GM12878 (cell line): ENCODE measurements around the gene PYGO2. TPM values are rescaled to one million over a fixed set of nuclear protein-coding genes. Genes with fewer than 3 reads are reported as not detected.

Experiments
- CBX3 ChIP-seq: fragments of 200-600 bp; sonication (generic); IDR thresholded peaks from 2 replicates; pipeline ENCODE4 v1.6.1; 2016; ENCODE audit warnings: low read depth, borderline replicate concordance
- CHD4 ChIP-seq: fragments of 200-600 bp; sonication (generic); IDR thresholded peaks from 2 replicates; pipeline ENCODE4 v1.6.1; 2016; ENCODE audit warnings: mild to moderate bottlenecking
- DPF2 ChIP-seq: fragments of 450-650 bp; IDR thresholded peaks from 2 replicates; pipeline ENCODE4 v1.6.1; 2017; ENCODE audit warnings: mild to moderate bottlenecking
- EP300 ChIP-seq, 2 experiments: fragments of 150-350 bp in 1 of 2; IDR thresholded peaks; 2 replicates each; pipeline ENCODE4 v1.6.1; 2011 to 2012; ENCODE audit warnings: low read depth in 2 of 2, low read length in 2 of 2, borderline replicate concordance in 1 of 2, improper control_type of control experiment in 1 of 2, inconsistent platforms in 1 of 2; ENCODE audit not compliant: control insufficient read depth in 1 of 2
- GATAD2B ChIP-seq: fragments of 450-650 bp; conservative IDR thresholded peaks from 2 replicates; pipeline ENCODE4 v1.6.1; 2017; ENCODE audit warnings: low read depth, mild to moderate bottlenecking, moderate library complexity
- KLF5 ChIP-seq: fragments of 450-650 bp; IDR thresholded peaks from 2 replicates; pipeline ENCODE4 v1.6.1; 2014; ENCODE audit warnings: mild to moderate bottlenecking; ENCODE audit not compliant: partially characterized antibody
- MTA2 ChIP-seq: fragments of 450-650 bp; IDR thresholded peaks from 2 replicates; pipeline ENCODE4 v1.6.1; 2016; ENCODE audit warnings: low read depth, mild to moderate bottlenecking, moderate library complexity
- MTA3 ChIP-seq: IDR thresholded peaks from 2 replicates; pipeline ENCODE4 v1.6.1; 2012; ENCODE audit warnings: low read length, inconsistent platforms, borderline replicate concordance
- NBN ChIP-seq: fragments of 450-650 bp; IDR thresholded peaks from 2 replicates; pipeline ENCODE4 v1.6.1; 2016
- PML ChIP-seq: IDR thresholded peaks from 2 replicates; pipeline ENCODE4 v1.6.1; 2012; ENCODE audit warnings: low read length, inconsistent platforms
- POLR2A ChIP-seq: IDR thresholded peaks from 2 replicates; pipeline ENCODE4 v1.6.1; 2011; ENCODE audit warnings: low read depth, mild to moderate bottlenecking, low read length
- RB1 ChIP-seq: fragments of 450-650 bp; formaldehyde crosslinking; IDR thresholded peaks from 2 replicates; pipeline ENCODE4 v1.6.1; 2017; ENCODE audit warnings: mild to moderate bottlenecking, borderline replicate concordance
- SIX5 ChIP-seq: IDR thresholded peaks from 2 replicates; pipeline ENCODE4 v1.6.1; 2011; ENCODE audit warnings: mild to moderate bottlenecking, low read depth, low read length, moderate library complexity; ENCODE audit not compliant: severe bottlenecking
- TARDBP ChIP-seq: IDR thresholded peaks from 2 replicates; pipeline ENCODE4 v1.6.1; 2016; ENCODE audit warnings: borderline replicate concordance
- TCF7 ChIP-seq: IDR thresholded peaks from 2 replicates; pipeline ENCODE4 v1.6.1; 2014; ENCODE audit warnings: antibody characterized with exemption, borderline replicate concordance
- YY1 ChIP-seq: IDR thresholded peaks from 2 replicates; pipeline ENCODE4 v1.6.1; 2011; ENCODE audit warnings: low read depth, mild to moderate bottlenecking, low read length
- ZNF207 ChIP-seq: fragments of 450-650 bp; IDR thresholded peaks from 2 replicates; pipeline ENCODE4 v1.6.1; 2014; ENCODE audit warnings: antibody characterized with exemption, mild to moderate bottlenecking, borderline replicate concordance
- ZNF384 ChIP-seq: IDR thresholded peaks from 2 replicates; pipeline ENCODE4 v1.6.1; 2012; ENCODE audit warnings: low read depth, mild to moderate bottlenecking, low read length, improper control_type of control experiment, borderline replicate concordance
- ZNF622 ChIP-seq: fragments of 450-650 bp; IDR thresholded peaks from 2 replicates; pipeline ENCODE4 v1.6.1; 2017; ENCODE audit warnings: mild to moderate bottlenecking, inconsistent platforms
- polyA plus RNA-seq, 11 experiments: library from polyadenylated mRNA; depleted of rRNA in 4 of 11; unstranded in 6 of 11; stranded (reverse) in 5 of 11; fragments of >200 nt; fragmentation: Nextera tagmentation in 4 of 11; fragmentation: Illumina TruSeq in 1 of 11; extraction: Ambion mirVana in 4 of 11; extraction: Trizol in 1 of 11; gene quantifications; 1 replicate in 1 of 11; 2 replicates in 10 of 11; pipeline versions ENCODE4 v1.2.1 to v1.2.3, GENCODE V29; 2011 to 2016; ENCODE audit warnings: inconsistent platforms in 2 of 11, missing spikeins in 2 of 11, low read depth in 1 of 11
- total RNA-seq, 4 experiments: library from RNA; depleted of rRNA in 3 of 4; stranded (reverse); fragments of >200 nt in 3 of 4; fragmentation: Illumina TruSeq in 1 of 4; extraction: Trizol in 1 of 4; gene quantifications; 2 replicates each; pipeline versions ENCODE4 v1.2.1 to v1.2.3, GENCODE V29; 2013 to 2021
- TF ChIP-seq, protein P1 (sequence below): IDR thresholded peaks from 2 replicates; pipeline ENCODE4 v1.6.1; 2011; ENCODE audit warnings: borderline replicate concordance, low read depth, mild to moderate bottlenecking, moderate library complexity, mixed read lengths, low read length; ENCODE audit not compliant: insufficient read depth; ENCODE audit errors: extremely low read length
- TF ChIP-seq, protein P2 (sequence below): IDR thresholded peaks from 2 replicates; pipeline ENCODE4 v1.6.1; 2012; ENCODE audit warnings: improper control_type of control experiment, low read depth, low read length; ENCODE audit not compliant: insufficient replicate concordance
- TF ChIP-seq, protein P3 (sequence below): fragments of 450-650 bp; conservative IDR thresholded peaks from 2 replicates; pipeline ENCODE4 v1.6.1; 2017; ENCODE audit warnings: mild to moderate bottlenecking, moderate library complexity
- TF ChIP-seq, protein P4 (sequence below): IDR thresholded peaks from 2 replicates; pipeline ENCODE4 v1.6.1; 2011; ENCODE audit warnings: low read depth, low read length, improper control_type of control experiment, borderline replicate concordance

PYGO2 gene
- total and polyA plus RNA-seq, 10 of the 15 experiments (the other 5 are each of a cell fraction or from before 2014, with no cell fraction given) = 8.1 to 33.8 (median 23.5) TPM

DNA sequence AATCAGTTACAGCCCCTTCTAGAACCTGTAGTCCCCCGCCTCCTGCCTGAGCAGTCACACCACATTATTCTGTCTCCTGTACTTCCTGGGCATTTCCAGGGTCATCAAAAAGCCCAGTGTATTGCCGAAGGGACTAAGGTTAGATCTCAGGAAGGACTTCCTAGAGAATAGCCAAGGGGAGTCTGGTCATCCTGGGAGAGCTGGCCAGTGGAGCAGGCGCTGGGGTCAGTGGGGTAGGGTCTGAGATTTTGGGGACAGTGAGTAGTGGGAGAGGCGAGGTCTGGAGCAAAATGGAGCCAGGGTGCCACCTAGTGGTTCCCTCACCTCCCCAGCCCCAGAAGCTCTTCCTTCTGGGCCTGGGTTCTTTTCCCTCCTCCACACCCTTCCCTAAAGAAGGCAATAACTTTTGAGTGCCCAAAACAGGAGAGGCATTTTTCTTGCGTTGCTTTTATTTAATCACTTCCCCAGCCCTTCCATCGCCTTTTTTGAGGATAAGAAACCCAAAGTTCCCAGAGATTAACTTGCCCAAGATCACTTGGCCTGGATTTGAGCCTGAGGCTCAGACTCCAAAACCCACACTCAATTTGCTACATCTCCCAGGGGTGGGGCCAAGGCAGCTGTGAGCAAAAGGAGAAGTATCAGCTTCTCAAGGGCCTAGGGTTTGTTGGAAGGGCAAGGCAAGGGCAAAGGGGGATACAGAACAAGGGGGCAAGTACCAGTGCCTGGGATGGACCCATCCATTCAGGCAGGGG is 17.8 kb downstream of the PYGO2 start (continued):
- no peak for TF ChIP-seq TCF7
- TF ChIP-seq RB1 = peak; percentile 68; the same call in 1 of the 2 replicates
- no peak; the same call in 1 of the 2 replicates for TF ChIP-seq NBN
- TF ChIP-seq, protein P1, sequence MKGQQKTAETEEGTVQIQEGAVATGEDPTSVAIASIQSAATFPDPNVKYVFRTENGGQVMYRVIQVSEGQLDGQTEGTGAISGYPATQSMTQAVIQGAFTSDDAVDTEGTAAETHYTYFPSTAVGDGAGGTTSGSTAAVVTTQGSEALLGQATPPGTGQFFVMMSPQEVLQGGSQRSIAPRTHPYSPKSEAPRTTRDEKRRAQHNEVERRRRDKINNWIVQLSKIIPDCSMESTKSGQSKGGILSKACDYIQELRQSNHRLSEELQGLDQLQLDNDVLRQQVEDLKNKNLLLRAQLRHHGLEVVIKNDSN = no peak
- TF ChIP-seq GATAD2B = peak; percentile 56
- TF ChIP-seq ZNF384 = no peak
- no peak for TF ChIP-seq ZNF622
- no peak for TF ChIP-seq SIX5
- no peak for TF ChIP-seq PML
- TF ChIP-seq CHD4 = no peak
- no peak for TF ChIP-seq MTA3
- peak; percentile 50; the same call in 1 of the 2 replicates for TF ChIP-seq ZNF207
- peak; percentile 41; the same call in 1 of the 2 replicates for TF ChIP-seq YY1
- TF ChIP-seq EP300 (IDR thresholded peaks at IDR 0.05; ENCODE audit: borderline replicate concordance in 1 of 2, control insufficient read depth in 1 of 2, low read depth in 2 of 2, low read length in 2 of 2) = no peak
- TF ChIP-seq DPF2 = 0 out of 2 replicates have a peak, but pooled peaks have one; percentile 12
- TF ChIP-seq, protein P2, sequence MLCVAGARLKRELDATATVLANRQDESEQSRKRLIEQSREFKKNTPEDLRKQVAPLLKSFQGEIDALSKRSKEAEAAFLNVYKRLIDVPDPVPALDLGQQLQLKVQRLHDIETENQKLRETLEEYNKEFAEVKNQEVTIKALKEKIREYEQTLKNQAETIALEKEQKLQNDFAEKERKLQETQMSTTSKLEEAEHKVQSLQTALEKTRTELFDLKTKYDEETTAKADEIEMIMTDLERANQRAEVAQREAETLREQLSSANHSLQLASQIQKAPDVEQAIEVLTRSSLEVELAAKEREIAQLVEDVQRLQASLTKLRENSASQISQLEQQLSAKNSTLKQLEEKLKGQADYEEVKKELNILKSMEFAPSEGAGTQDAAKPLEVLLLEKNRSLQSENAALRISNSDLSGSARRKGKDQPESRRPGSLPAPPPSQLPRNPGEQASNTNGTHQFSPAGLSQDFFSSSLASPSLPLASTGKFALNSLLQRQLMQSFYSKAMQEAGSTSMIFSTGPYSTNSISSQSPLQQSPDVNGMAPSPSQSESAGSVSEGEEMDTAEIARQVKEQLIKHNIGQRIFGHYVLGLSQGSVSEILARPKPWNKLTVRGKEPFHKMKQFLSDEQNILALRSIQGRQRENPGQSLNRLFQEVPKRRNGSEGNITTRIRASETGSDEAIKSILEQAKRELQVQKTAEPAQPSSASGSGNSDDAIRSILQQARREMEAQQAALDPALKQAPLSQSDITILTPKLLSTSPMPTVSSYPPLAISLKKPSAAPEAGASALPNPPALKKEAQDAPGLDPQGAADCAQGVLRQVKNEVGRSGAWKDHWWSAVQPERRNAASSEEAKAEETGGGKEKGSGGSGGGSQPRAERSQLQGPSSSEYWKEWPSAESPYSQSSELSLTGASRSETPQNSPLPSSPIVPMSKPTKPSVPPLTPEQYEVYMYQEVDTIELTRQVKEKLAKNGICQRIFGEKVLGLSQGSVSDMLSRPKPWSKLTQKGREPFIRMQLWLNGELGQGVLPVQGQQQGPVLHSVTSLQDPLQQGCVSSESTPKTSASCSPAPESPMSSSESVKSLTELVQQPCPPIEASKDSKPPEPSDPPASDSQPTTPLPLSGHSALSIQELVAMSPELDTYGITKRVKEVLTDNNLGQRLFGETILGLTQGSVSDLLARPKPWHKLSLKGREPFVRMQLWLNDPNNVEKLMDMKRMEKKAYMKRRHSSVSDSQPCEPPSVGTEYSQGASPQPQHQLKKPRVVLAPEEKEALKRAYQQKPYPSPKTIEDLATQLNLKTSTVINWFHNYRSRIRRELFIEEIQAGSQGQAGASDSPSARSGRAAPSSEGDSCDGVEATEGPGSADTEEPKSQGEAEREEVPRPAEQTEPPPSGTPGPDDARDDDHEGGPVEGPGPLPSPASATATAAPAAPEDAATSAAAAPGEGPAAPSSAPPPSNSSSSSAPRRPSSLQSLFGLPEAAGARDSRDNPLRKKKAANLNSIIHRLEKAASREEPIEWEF = no peak
- peak; percentile 18; the same call in 1 of the 2 replicates for TF ChIP-seq MTA2
- peak; percentile 66 for TF ChIP-seq KLF5
- no peak for TF ChIP-seq POLR2A
- TF ChIP-seq TARDBP = no peak
- no peak for TF ChIP-seq CBX3
- TF ChIP-seq, protein P3, sequence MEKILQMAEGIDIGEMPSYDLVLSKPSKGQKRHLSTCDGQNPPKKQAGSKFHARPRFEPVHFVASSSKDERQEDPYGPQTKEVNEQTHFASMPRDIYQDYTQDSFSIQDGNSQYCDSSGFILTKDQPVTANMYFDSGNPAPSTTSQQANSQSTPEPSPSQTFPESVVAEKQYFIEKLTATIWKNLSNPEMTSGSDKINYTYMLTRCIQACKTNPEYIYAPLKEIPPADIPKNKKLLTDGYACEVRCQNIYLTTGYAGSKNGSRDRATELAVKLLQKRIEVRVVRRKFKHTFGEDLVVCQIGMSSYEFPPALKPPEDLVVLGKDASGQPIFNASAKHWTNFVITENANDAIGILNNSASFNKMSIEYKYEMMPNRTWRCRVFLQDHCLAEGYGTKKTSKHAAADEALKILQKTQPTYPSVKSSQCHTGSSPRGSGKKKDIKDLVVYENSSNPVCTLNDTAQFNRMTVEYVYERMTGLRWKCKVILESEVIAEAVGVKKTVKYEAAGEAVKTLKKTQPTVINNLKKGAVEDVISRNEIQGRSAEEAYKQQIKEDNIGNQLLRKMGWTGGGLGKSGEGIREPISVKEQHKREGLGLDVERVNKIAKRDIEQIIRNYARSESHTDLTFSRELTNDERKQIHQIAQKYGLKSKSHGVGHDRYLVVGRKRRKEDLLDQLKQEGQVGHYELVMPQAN = no peak
- TF ChIP-seq, protein P4, sequence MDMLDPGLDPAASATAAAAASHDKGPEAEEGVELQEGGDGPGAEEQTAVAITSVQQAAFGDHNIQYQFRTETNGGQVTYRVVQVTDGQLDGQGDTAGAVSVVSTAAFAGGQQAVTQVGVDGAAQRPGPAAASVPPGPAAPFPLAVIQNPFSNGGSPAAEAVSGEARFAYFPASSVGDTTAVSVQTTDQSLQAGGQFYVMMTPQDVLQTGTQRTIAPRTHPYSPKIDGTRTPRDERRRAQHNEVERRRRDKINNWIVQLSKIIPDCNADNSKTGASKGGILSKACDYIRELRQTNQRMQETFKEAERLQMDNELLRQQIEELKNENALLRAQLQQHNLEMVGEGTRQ = no peak
